ENCODE measurements around the gene VMP1. TPM values are rescaled to one million over a fixed set of nuclear protein-coding genes. Genes with fewer than 3 reads are reported as not detected.

The VMP1 gene
- total RNA-seq, 2 experiments from 2014 or later, result 29.2 to 38.0 TPM

DNA sequence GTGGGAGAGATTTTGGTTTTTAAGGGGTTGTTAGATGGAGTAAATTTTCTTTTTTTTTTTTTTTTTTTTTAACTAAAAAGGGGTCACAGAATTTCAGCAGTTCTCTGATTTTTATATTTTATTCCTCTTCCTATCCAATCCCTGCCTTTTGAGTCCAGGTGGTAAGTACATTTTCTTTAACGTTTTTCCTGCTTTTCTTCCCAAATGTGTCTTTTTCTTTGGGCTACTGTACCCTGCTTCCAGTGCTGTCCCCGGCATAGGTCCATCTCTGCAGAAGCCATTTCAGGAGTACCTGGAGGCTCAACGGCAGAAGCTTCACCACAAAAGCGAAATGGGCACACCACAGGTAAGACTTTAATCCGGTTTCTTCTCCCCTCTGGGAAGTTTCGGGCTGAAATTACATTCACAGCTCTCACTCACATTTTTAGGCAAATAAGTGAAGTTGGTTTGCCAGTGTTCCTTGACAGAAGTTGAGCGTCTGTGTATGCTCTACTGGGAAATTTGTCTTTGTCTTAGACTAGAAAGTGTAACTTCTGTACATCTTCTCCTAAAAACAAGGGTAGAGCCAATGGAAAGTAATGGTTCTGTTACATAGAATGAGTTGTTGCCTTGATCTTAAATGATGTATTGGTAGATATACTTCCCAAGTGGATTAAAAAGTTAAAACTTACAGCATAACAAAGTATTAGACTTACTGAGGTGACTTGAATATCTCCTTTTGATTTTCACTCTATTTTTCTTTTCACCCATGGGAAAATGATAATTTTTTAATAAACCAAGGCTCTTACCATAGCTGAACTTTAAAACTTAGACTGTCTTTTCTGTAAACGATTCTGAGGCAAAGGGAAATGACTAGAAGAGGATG lies 130.8 kb downstream of the VMP1 start:
- Histone ChIP-seq H3K36me3 (ENCODE audit: insufficient read depth, low read length) (peaks cover 33% of the 10 kb centered on the region), H2AFZ (ENCODE audit: low read length) (peak overlapping the region; percentile 95; the same call in 1 of the 2 replicates), H4K20me1 (ENCODE audit: insufficient read depth, low read length) (no peaks in the 10 kb centered on the region), H3K9me3 (ENCODE audit: low read length) (no peaks in the 10 kb centered on the region), H3K4me1 (ENCODE audit: insufficient read depth, low read length, poor library complexity, severe bottlenecking) (peaks cover 57% of the 10 kb centered on the region), H3K79me2 (ENCODE audit: insufficient read depth, low read depth, low read length) (peaks cover 46% of the 10 kb centered on the region; the same call in 1 of the 2 replicates), H3K27ac (ENCODE audit: low read depth, low read length, poor library complexity, severe bottlenecking) (peak overlapping the region; percentile 75), H3K9me2 (ENCODE audit: insufficient read depth, low read length) (no peaks in the 10 kb centered on the region), H3K4me3 (ENCODE audit: low read depth, low read length, poor library complexity, severe bottlenecking) (peak overlapping the region; percentile 72), H3K4me2 (ENCODE audit: low read length) (peak overlapping the region; percentile 78)
- TSS peak; percentile 87 for BruUV-seq (replicated peaks)
- POLR2A ChIA-PET, result interaction anchor here (0.6 to 1.8 kb wide), 9 partner anchors 9 to 240 kb away, joined by 3 to 9 read pairs (median 4); no protein-coding TSS in a partner anchor
- TF ChIP-seq EZH2phosphoT487 (IDR thresholded peaks at IDR 0.05; ENCODE audit: borderline replicate concordance, low read depth, low read length), result no peak; the same call in 1 of the 2 replicates
- TF ChIP-seq, protein P1, sequence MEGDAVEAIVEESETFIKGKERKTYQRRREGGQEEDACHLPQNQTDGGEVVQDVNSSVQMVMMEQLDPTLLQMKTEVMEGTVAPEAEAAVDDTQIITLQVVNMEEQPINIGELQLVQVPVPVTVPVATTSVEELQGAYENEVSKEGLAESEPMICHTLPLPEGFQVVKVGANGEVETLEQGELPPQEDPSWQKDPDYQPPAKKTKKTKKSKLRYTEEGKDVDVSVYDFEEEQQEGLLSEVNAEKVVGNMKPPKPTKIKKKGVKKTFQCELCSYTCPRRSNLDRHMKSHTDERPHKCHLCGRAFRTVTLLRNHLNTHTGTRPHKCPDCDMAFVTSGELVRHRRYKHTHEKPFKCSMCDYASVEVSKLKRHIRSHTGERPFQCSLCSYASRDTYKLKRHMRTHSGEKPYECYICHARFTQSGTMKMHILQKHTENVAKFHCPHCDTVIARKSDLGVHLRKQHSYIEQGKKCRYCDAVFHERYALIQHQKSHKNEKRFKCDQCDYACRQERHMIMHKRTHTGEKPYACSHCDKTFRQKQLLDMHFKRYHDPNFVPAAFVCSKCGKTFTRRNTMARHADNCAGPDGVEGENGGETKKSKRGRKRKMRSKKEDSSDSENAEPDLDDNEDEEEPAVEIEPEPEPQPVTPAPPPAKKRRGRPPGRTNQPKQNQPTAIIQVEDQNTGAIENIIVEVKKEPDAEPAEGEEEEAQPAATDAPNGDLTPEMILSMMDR (conservative IDR thresholded peaks at IDR 0.05; ENCODE audit: low read length), result no peak
- DNase-seq (ENCODE audit: low spot score), result no peak
- intact Hi-C loops (cut with micrococcal nuclease; ENCODE audit: unreplicated experiment), result no loop called here
- CTCF ChIA-PET (ENCODE audit: unreplicated experiment), result interaction anchor here (1.3 kb wide), 1 partner anchor 10 kb away, joined by 5 read pairs; no protein-coding TSS in a partner anchor

DNA sequence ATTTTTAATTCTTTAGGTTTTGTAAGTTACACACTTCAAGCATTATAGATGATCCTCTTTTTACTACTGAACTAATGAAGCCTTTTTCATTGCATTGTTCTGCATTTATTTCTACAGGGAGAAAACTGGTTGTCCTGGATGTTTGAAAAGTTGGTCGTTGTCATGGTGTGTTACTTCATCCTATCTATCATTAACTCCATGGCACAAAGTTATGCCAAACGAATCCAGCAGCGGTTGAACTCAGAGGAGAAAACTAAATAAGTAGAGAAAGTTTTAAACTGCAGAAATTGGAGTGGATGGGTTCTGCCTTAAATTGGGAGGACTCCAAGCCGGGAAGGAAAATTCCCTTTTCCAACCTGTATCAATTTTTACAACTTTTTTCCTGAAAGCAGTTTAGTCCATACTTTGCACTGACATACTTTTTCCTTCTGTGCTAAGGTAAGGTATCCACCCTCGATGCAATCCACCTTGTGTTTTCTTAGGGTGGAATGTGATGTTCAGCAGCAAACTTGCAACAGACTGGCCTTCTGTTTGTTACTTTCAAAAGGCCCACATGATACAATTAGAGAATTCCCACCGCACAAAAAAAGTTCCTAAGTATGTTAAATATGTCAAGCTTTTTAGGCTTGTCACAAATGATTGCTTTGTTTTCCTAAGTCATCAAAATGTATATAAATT lies 132.3 kb downstream of the VMP1 start:
- DNase-seq (ENCODE audit: low spot score), result no peak
- Histone ChIP-seq H3K27ac (ENCODE audit: low read depth, low read length, poor library complexity, severe bottlenecking) (no peak overlapping the region), H3K9me2 (ENCODE audit: insufficient read depth, low read length) (no peaks in the 10 kb centered on the region), H3K9me3 (ENCODE audit: low read length) (no peaks in the 10 kb centered on the region), H3K4me2 (ENCODE audit: low read length) (peak overlapping the region; percentile 78), H2AFZ (ENCODE audit: low read length) (no peak overlapping the region), H3K79me2 (ENCODE audit: insufficient read depth, low read depth, low read length) (peaks cover 46% of the 10 kb centered on the region; the same call in 1 of the 2 replicates), H3K36me3 (ENCODE audit: insufficient read depth, low read length) (peaks cover 33% of the 10 kb centered on the region), H4K20me1 (ENCODE audit: insufficient read depth, low read length) (no peaks in the 10 kb centered on the region), H3K4me3 (ENCODE audit: low read depth, low read length, poor library complexity, severe bottlenecking) (peak overlapping the region; percentile 72), H3K4me1 (ENCODE audit: insufficient read depth, low read length, poor library complexity, severe bottlenecking) (peaks cover 57% of the 10 kb centered on the region)
- TF ChIP-seq, protein P1 (conservative IDR thresholded peaks at IDR 0.05; ENCODE audit: low read length), result no peak
- no peak; the same call in 1 of the 2 replicates for TF ChIP-seq EZH2phosphoT487 (IDR thresholded peaks at IDR 0.05; ENCODE audit: borderline replicate concordance, low read depth, low read length)
- CTCF ChIA-PET (ENCODE audit: unreplicated experiment), result no interaction called here
- BruUV-seq (replicated peaks), result no TSS peak
- POLR2A ChIA-PET, result interaction anchor here (0.7 to 1.1 kb wide), 3 partner anchors 9 to 207 kb away, joined by 3 to 4 read pairs (median 3); no protein-coding TSS in a partner anchor
- intact Hi-C loops (cut with micrococcal nuclease; ENCODE audit: unreplicated experiment), result loop anchor here (1.0 to 2.0 kb wide), 2 partner anchors 35 to 86 kb away; no protein-coding TSS in a partner anchor

All from OCI-LY7 (cell line).